Esophagus muscularis mucosa (tissue), 4 donors: ENCODE measurements around the gene PARVB.

Experiments
- EP300 ChIP-seq: sonication (generic); formaldehyde crosslinking; IDR thresholded peaks from one replicate; pipeline ENCODE4 v1.6.1; 2017; ENCODE audit warnings: antibody characterized with exemption
- POLR2A ChIP-seq: fragments of 450-650 bp; IDR thresholded peaks from one replicate; pipeline ENCODE4 v1.6.1; 2017; ENCODE audit warnings: antibody characterized with exemption, moderate library complexity, mild to moderate bottlenecking, low read depth
- TF ChIP-seq, protein P1 (sequence below), 3 experiments: fragments of 200-600 bp in 2 of 3; fragments of 450-650 bp in 1 of 3; sonication (generic) in 2 of 3; IDR thresholded peaks; one replicate each; pipeline ENCODE4 v1.5.1; 2017 to 2019; ENCODE audit warnings: antibody characterized with exemption in 3 of 3, mild to moderate bottlenecking in 2 of 3, moderate library complexity in 1 of 3

DNA sequence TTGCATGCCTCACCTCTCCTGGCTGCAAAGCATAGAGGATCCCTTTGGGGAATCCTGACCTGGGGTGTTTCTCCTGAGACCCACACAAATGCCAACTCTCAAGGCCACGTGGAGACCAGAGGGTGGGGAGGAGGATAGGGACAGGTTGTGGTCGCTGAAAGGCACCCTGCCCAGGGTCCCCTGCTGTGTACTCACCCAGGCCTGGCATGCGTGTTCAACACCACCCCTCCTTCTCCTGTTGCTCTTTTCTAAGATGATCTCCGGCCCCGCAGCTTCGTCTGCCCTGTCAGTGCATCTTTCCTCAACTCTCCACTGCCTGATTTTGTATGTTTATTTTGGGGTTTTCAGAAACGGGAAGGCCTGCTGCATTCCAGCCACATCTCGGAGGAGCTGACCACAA is 112.0 kb downstream of the PARVB start:
- TF ChIP-seq, protein P1, sequence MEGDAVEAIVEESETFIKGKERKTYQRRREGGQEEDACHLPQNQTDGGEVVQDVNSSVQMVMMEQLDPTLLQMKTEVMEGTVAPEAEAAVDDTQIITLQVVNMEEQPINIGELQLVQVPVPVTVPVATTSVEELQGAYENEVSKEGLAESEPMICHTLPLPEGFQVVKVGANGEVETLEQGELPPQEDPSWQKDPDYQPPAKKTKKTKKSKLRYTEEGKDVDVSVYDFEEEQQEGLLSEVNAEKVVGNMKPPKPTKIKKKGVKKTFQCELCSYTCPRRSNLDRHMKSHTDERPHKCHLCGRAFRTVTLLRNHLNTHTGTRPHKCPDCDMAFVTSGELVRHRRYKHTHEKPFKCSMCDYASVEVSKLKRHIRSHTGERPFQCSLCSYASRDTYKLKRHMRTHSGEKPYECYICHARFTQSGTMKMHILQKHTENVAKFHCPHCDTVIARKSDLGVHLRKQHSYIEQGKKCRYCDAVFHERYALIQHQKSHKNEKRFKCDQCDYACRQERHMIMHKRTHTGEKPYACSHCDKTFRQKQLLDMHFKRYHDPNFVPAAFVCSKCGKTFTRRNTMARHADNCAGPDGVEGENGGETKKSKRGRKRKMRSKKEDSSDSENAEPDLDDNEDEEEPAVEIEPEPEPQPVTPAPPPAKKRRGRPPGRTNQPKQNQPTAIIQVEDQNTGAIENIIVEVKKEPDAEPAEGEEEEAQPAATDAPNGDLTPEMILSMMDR (IDR thresholded peaks at IDR 0.05): no peak
- TF ChIP-seq POLR2A (no peak), EP300 (no peak)
